H1 (cell line): ENCODE data around the gene COQ8B. TPM values are rescaled to one million over a fixed set of nuclear protein-coding genes. Genes with fewer than 3 reads are reported as not detected.

Experiments used
- CTCF ChIA-PET: fragments of 300-600 bp; sonication (Branson Sonifier 250); formaldehyde crosslinking; loops from one replicate; lab custom pipeline; 2021; ENCODE audit not compliant: partially characterized antibody; lab: Charles Lee
- POLR2A ChIA-PET: fragments of 300-600 bp; sonication (Branson Sonifier 250); formaldehyde crosslinking; loops from one replicate; lab custom pipeline; 2021; ENCODE audit warnings: inconsistent platforms; ENCODE audit not compliant: partially characterized antibody; lab: Charles Lee
- DNase-seq, 2 experiments: peaks; one replicate each; pipeline versions ENCODE4 v3.0.0 to v3.0.0-alpha.2; 2010 to 2022; ENCODE audit warnings: low spot score in 2 of 2, low read depth in 1 of 2, mixed read lengths in 1 of 2
- FAIRE-seq: peaks from 2 replicates; lab custom pipeline; 2011; peaks lifted over from hg19 to GRCh38; lab: Jason Lieb, UNC
- H2AFZ ChIP-seq: 2 replicates; pipeline ENCODE4 v1.8.1; 2012; ENCODE audit warnings: low read length, inconsistent platforms
- H2AK5ac ChIP-seq: 2 replicates; pipeline ENCODE4 v1.6.1; 2013; ENCODE audit warnings: low read depth, low read length
- H2BK120ac ChIP-seq: replicated peaks from 2 replicates; pipeline ENCODE3; 2013; ENCODE audit warnings: low read depth, low read length, inconsistent platforms
- H2BK12ac ChIP-seq: 2 replicates; pipeline ENCODE4 v1.6.1; 2013; ENCODE audit warnings: low read depth, low read length
- H2BK15ac ChIP-seq: 2 replicates; pipeline ENCODE4 v1.6.1; 2013; ENCODE audit warnings: low read length
- H2BK20ac ChIP-seq: 2 replicates; pipeline ENCODE4 v1.6.1; 2013; ENCODE audit warnings: low read length
- H2BK5ac ChIP-seq: 2 replicates; pipeline ENCODE4 v1.6.1; 2013; ENCODE audit warnings: low read depth, low read length
- H3K14ac ChIP-seq: 2 replicates; pipeline ENCODE4 v1.6.1; 2013; ENCODE audit warnings: inconsistent platforms; ENCODE audit not compliant: insufficient read length
- H3K18ac ChIP-seq: 2 replicates; pipeline ENCODE4 v1.6.1; 2013; ENCODE audit warnings: low read length; ENCODE audit errors: extremely low read depth
- H3K23ac ChIP-seq: 2 replicates; pipeline ENCODE4 v1.6.1; 2013; ENCODE audit warnings: inconsistent platforms; ENCODE audit not compliant: insufficient read length
- H3K23me2 ChIP-seq: 2 replicates; pipeline ENCODE4 v1.6.1; 2013; ENCODE audit warnings: low read depth, low read length
- H3K27ac ChIP-seq: 2 replicates; pipeline ENCODE4 v1.6.1; 2011; ENCODE audit warnings: low read depth, low read length, inconsistent platforms
- H3K27me3 ChIP-seq, 4 experiments: replicated peaks in 1 of 4; 1 replicate in 1 of 4; 2 replicates in 3 of 4; pipeline versions ENCODE4 v1.6.1 to v1.8.1; 2011 to 2013; ENCODE audit warnings: low read length in 3 of 4, mild to moderate bottlenecking in 3 of 4, inconsistent platforms in 2 of 4, mixed read lengths in 2 of 4, moderate library complexity in 1 of 4; ENCODE audit not compliant: control insufficient read depth in 3 of 4, insufficient read depth in 3 of 4; ENCODE audit errors: extremely low read depth in 1 of 4
- H3K36me3 ChIP-seq, 4 experiments: 2 replicates each; pipeline versions ENCODE4 v1.6.1 to v1.8.1; 2011 to 2013; ENCODE audit warnings: mild to moderate bottlenecking in 4 of 4, low read length in 3 of 4, moderate library complexity in 2 of 4, control low read depth in 1 of 4, inconsistent platforms in 1 of 4; ENCODE audit not compliant: insufficient read depth in 4 of 4, control insufficient read depth in 2 of 4
- H3K4ac ChIP-seq: replicated peaks from 2 replicates; pipeline ENCODE3; 2013; ENCODE audit warnings: low read length, low read depth, mixed read lengths, inconsistent platforms; ENCODE audit not compliant: insufficient read length
- H3K4me1 ChIP-seq, 4 experiments: replicated peaks in 1 of 4; 1 replicate in 1 of 4; 2 replicates in 3 of 4; pipeline versions ENCODE4 v1.6.1 to v1.8.1; 2011 to 2013; ENCODE audit warnings: low read length in 3 of 4, inconsistent platforms in 2 of 4, mixed read lengths in 1 of 4; ENCODE audit not compliant: insufficient read depth in 4 of 4, control insufficient read depth in 3 of 4
- H3K4me2 ChIP-seq, 2 experiments: 2 replicates each; pipeline versions ENCODE4 v1.6.1 to v1.8.1; 2011 to 2013; ENCODE audit warnings: low read depth in 2 of 2, low read length in 2 of 2, control low read depth in 1 of 2, inconsistent platforms in 1 of 2, mild to moderate bottlenecking in 1 of 2; ENCODE audit not compliant: insufficient read depth in 1 of 2
- H3K4me3 ChIP-seq, 4 experiments: fragments of 200-600, 300-600 bp in 1 of 4; sonication (generic), shearing (Covaris generic), sonication (Bioruptor Twin) in 1 of 4; 2 replicates each; pipeline versions ENCODE4 v1.5.1 to v1.8.1; 2011 to 2016; ENCODE audit warnings: low read length in 4 of 4, low read depth in 3 of 4, control low read depth in 2 of 4, inconsistent platforms in 2 of 4, mild to moderate bottlenecking in 2 of 4, mixed read lengths in 1 of 4, moderate library complexity in 1 of 4; ENCODE audit not compliant: insufficient read depth in 2 of 4; ENCODE audit errors: extremely low read depth in 1 of 4
- H3K56ac ChIP-seq: replicated peaks from 2 replicates; pipeline ENCODE3; 2013; ENCODE audit warnings: low read depth, mild to moderate bottlenecking, mixed read lengths, low read length, inconsistent platforms; ENCODE audit not compliant: insufficient read length
- H3K79me1 ChIP-seq: 2 replicates; pipeline ENCODE4 v1.6.1; 2013; ENCODE audit warnings: low read depth, low read length, control low read depth
- H3K79me2 ChIP-seq, 2 experiments: 2 replicates each; pipeline versions ENCODE4 v1.6.1 to v1.8.1; 2012 to 2013; ENCODE audit warnings: low read length in 2 of 2, mild to moderate bottlenecking in 2 of 2, inconsistent platforms in 1 of 2; ENCODE audit not compliant: insufficient read depth in 2 of 2, control insufficient read depth in 1 of 2
- H3K9ac ChIP-seq, 4 experiments: replicated peaks in 1 of 4; 1 replicate in 1 of 4; 2 replicates in 3 of 4; pipeline versions ENCODE4 v1.6.1 to v1.8.1; 2011 to 2013; ENCODE audit warnings: low read depth in 3 of 4, low read length in 3 of 4, control low read depth in 2 of 4, mild to moderate bottlenecking in 2 of 4, moderate library complexity in 2 of 4, inconsistent platforms in 1 of 4; ENCODE audit errors: extremely low read depth in 1 of 4
- H3K9me3 ChIP-seq, 2 experiments: 2 replicates each; pipeline versions ENCODE4 v1.6.1 to v1.8.1; 2012 to 2013; ENCODE audit warnings: mild to moderate bottlenecking in 2 of 2, moderate library complexity in 2 of 2, control low read depth in 1 of 2, inconsistent platforms in 1 of 2, low read depth in 1 of 2, low read length in 1 of 2, mixed read lengths in 1 of 2; ENCODE audit not compliant: insufficient read depth in 2 of 2
- H4K20me1 ChIP-seq, 2 experiments: replicated peaks in 1 of 2; 2 replicates each; pipeline versions ENCODE3 to v1.8.1; 2011 to 2013; ENCODE audit warnings: inconsistent platforms in 2 of 2, low read length in 2 of 2, mild to moderate bottlenecking in 1 of 2; ENCODE audit not compliant: insufficient read depth in 2 of 2, control insufficient read depth in 1 of 2
- H4K5ac ChIP-seq: 2 replicates; pipeline ENCODE4 v1.6.1; 2013; ENCODE audit warnings: low read length, low read depth, mixed read lengths, inconsistent platforms; ENCODE audit not compliant: insufficient read length
- H4K8ac ChIP-seq: 2 replicates; pipeline ENCODE4 v1.8.0; 2013; ENCODE audit warnings: mild to moderate bottlenecking, moderate library complexity, low read length, inconsistent platforms; ENCODE audit not compliant: insufficient read depth; ENCODE audit errors: extremely low read depth
- H4K91ac ChIP-seq: replicated peaks from 2 replicates; pipeline ENCODE3; 2013; ENCODE audit warnings: low read length, mixed read lengths, inconsistent platforms; ENCODE audit not compliant: insufficient read length
- E2F6 ChIP-seq: IDR thresholded peaks from 2 replicates; pipeline ENCODE4 v1.6.1; 2012; ENCODE audit warnings: inconsistent platforms
- EZH2 ChIP-seq: fragments of 200-600 bp; sonication (generic); IDR thresholded peaks from 2 replicates; pipeline ENCODE4 v1.7.1; 2012; ENCODE audit warnings: low read depth, mild to moderate bottlenecking, moderate library complexity, low read length, inconsistent platforms; ENCODE audit not compliant: severe bottlenecking
- FOSL1 ChIP-seq: IDR thresholded peaks from 2 replicates; pipeline ENCODE4 v1.6.1; 2011; ENCODE audit warnings: mild to moderate bottlenecking, low read depth, low read length, moderate library complexity; ENCODE audit not compliant: insufficient read depth
- GTF2F1 ChIP-seq: IDR thresholded peaks from 2 replicates; pipeline ENCODE4 v1.6.1; 2012; ENCODE audit warnings: low read depth, low read length, improper control_type of control experiment, borderline replicate concordance
- NRF1 ChIP-seq: IDR thresholded peaks from 2 replicates; pipeline ENCODE4 v1.6.1; 2011; ENCODE audit warnings: mild to moderate bottlenecking, low read depth, low read length, improper control_type of control experiment
- TAF7 ChIP-seq: optimal IDR thresholded peaks from 2 replicates; pipeline ENCODE3; 2011; ENCODE audit warnings: low read depth, mild to moderate bottlenecking, inconsistent platforms, low read length, moderate library complexity, borderline replicate concordance
- TCF12 ChIP-seq: IDR thresholded peaks from 2 replicates; pipeline ENCODE4 v1.6.1; 2011; ENCODE audit warnings: low read depth, mild to moderate bottlenecking, low read length
- WGBS, 2 experiments: shearing (Covaris generic) in 1 of 2; methylation state at CpG; one replicate each; pipeline versions ENCODE4 v1.1.6 to v1.1.7; 2013 to 2015; ENCODE audit warnings: low lambda C conversion rate in 2 of 2, mixed read lengths in 2 of 2, inconsistent platforms in 1 of 2, low coverage in 1 of 2, missing lambda C conversion rate in 1 of 2; ENCODE audit not compliant: insufficient replicate concordance in 2 of 2, insufficient coverage in 1 of 2, insufficient read length in 1 of 2; ENCODE audit errors: extremely low coverage in 1 of 2, missing lambda C conversion rate in 1 of 2; 5-methylcytosine and 5-hydroxymethylcytosine counted together
- polyA plus RNA-seq, 7 experiments: library from polyadenylated mRNA; depleted of rRNA in 3 of 7; stranded (reverse) in 5 of 7; unstranded in 2 of 7; fragments of >200 nt in 5 of 7; fragments of 200-250 nt in 2 of 7; gene quantifications; 1 replicate in 5 of 7; 2 replicates in 1 of 7; 4 replicates in 1 of 7; pipeline versions ENCODE4 v1.2.1 to v1.2.3, GENCODE V29; 2011 to 2013; ENCODE audit warnings: missing spikeins in 2 of 7, mixed read lengths in 2 of 7
- total RNA-seq: library from RNA; stranded (reverse); fragmentation: NEBNext Ultra II Directional; extraction: Animal tissue kit (Norgen Biotek cat#: 25700); gene quantifications from 2 replicates; pipeline ENCODE4 v1.2.1, GENCODE V29; 2021
- TF ChIP-seq, protein P1 (sequence below): IDR thresholded peaks from 2 replicates; pipeline ENCODE4 v1.6.1; 2011; ENCODE audit warnings: low read depth, mild to moderate bottlenecking, low read length; ENCODE audit not compliant: insufficient read depth

Gene COQ8B
- total and polyA plus RNA-seq, 2 of the 8 experiments (the other 6 are each of a cell fraction or from before 2014, with no cell fraction given): 41.7 to 46.1 TPM

- FAIRE-seq: no peak
- Histone ChIP-seq H3K23me2 (no peaks in the 10 kb centered on the region), H3K27me3 (no peaks in the 10 kb centered on the region), H2BK15ac (no peak overlapping the region), H3K56ac (no peak overlapping the region), H2AK5ac (no peak overlapping the region), H2BK120ac (no peak overlapping the region), H2BK12ac (no peak overlapping the region), H3K27ac (no peak overlapping the region), H4K91ac (no peak overlapping the region), H3K23ac (no peak overlapping the region), H3K9ac (no peak overlapping the region), H3K18ac (no peak overlapping the region), H3K14ac (no peak overlapping the region), H3K79me2 (peaks cover 0 to 17% of the 10 kb centered on the region in 2 experiments; a peak in 2 of 4 replicates), H3K4me3 (no peak overlapping the region), H2BK20ac (no peak overlapping the region), H4K5ac (no peak overlapping the region), H4K8ac (no peak overlapping the region), H3K4ac (no peak overlapping the region), H3K4me2 (no peak overlapping the region), H3K9me3 (no peaks in the 10 kb centered on the region), H2BK5ac (no peak overlapping the region), H3K79me1 (peaks cover 7% of the 10 kb centered on the region), H3K4me1 (no peaks in the 10 kb centered on the region; a peak in 1 of 7 replicates), H2AFZ (no peak overlapping the region), H4K20me1 (no peaks in the 10 kb centered on the region), H3K36me3 (peaks cover 0 to 10% (median 2%) of the 10 kb centered on the region in 4 experiments; a peak in 3 of 8 replicates)
- 94% methylated on average over 4 of the region's 4 CpGs; no CpG with 5 or more reads in 1 of the 2 experiments for WGBS, 2 experiments
- TF ChIP-seq, protein P1, sequence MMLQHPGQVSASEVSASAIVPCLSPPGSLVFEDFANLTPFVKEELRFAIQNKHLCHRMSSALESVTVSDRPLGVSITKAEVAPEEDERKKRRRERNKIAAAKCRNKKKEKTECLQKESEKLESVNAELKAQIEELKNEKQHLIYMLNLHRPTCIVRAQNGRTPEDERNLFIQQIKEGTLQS: no peak
- TF ChIP-seq EZH2 (no peak), GTF2F1 (no peak), TAF7 (no peak), NRF1 (no peak), FOSL1 (no peak), E2F6 (no peak), TCF12 (no peak)
- CTCF ChIA-PET: interaction anchor here (0.5 to 0.6 kb wide), 2 partner anchors 14 to 825 kb away, joined by 3 to 5 read pairs; no protein-coding TSS in a partner anchor
- no peak for DNase-seq
- POLR2A ChIA-PET: interaction anchor here (1.0 to 2.6 kb wide), 2 partner anchors 11 to 33 kb away, joined by 4 to 9 read pairs; no protein-coding TSS in a partner anchor
Observed at GRCh38 chr19:40724315-40724714, 7.6 kb upstream of the COQ8B start.
